Liver (tissue), 3 donors: Measurements from ENCODE around the gene SRC.

Experiments
- EGR1 ChIP-seq, 2 donors: IDR thresholded peaks; 2 replicates each; pipeline ENCODE4 v1.6.1; 2016 to 2018; ENCODE audit warnings: antibody characterized with exemption in 2 of 2, low read depth in 2 of 2
- GABPA ChIP-seq, 2 donors: IDR thresholded peaks in 1 of 2; conservative IDR thresholded peaks in 1 of 2; 2 replicates each; pipeline ENCODE4 v1.6.1; 2016; ENCODE audit warnings: antibody characterized with exemption in 2 of 2, mild to moderate bottlenecking in 1 of 2, moderate library complexity in 1 of 2
- JUND ChIP-seq, 2 donors: IDR thresholded peaks; 2 replicates each; pipeline ENCODE4 v1.6.1; 2016; ENCODE audit warnings: antibody characterized with exemption in 2 of 2
- RAD21 ChIP-seq, 2 donors: IDR thresholded peaks; 2 replicates each; pipeline ENCODE4 v1.6.1; 2016; ENCODE audit warnings: antibody characterized with exemption in 2 of 2, mild to moderate bottlenecking in 2 of 2
- REST ChIP-seq: IDR thresholded peaks from 2 replicates; pipeline ENCODE4 v1.6.1; 2016; ENCODE audit warnings: antibody characterized with exemption, mild to moderate bottlenecking
- RXRA ChIP-seq, 2 donors: IDR thresholded peaks; 2 replicates each; pipeline ENCODE4 v1.6.1; 2017 to 2018; ENCODE audit warnings: antibody characterized with exemption in 2 of 2, mild to moderate bottlenecking in 1 of 2
- SP1 ChIP-seq: IDR thresholded peaks from 2 replicates; pipeline ENCODE4 v1.6.1; 2018; ENCODE audit warnings: antibody characterized with exemption, mild to moderate bottlenecking
- TAF1 ChIP-seq: conservative IDR thresholded peaks from 2 replicates; pipeline ENCODE4 v1.6.1; 2016; ENCODE audit warnings: antibody characterized with exemption, mild to moderate bottlenecking
- YY1 ChIP-seq: IDR thresholded peaks from 2 replicates; pipeline ENCODE4 v1.6.1; 2016; ENCODE audit warnings: antibody characterized with exemption, mild to moderate bottlenecking
- ZBTB33 ChIP-seq: IDR thresholded peaks from 2 replicates; pipeline ENCODE4 v1.6.1; 2016; ENCODE audit warnings: antibody characterized with exemption
- TF ChIP-seq, protein P1 (sequence below): fragments of 150-350 bp; IDR thresholded peaks from 2 replicates; pipeline ENCODE4 v1.5.1; 2017; ENCODE audit warnings: improper control_type of control experiment, low read depth, low read length; ENCODE audit not compliant: missing input control
- TF ChIP-seq, protein P2 (sequence below): IDR thresholded peaks from 2 replicates; pipeline ENCODE4 v1.6.1; 2016; ENCODE audit warnings: antibody characterized with exemption
- TF ChIP-seq, protein P3 (sequence below): IDR thresholded peaks from 2 replicates; pipeline ENCODE4 v1.6.1; 2016; ENCODE audit warnings: antibody characterized with exemption
- donor health status: healthy.
- donor health status: healthy.

GRCh38 chr20:37348792-37349516 lies 3.0 kb downstream of the SRC start:
- TF ChIP-seq, protein P1, sequence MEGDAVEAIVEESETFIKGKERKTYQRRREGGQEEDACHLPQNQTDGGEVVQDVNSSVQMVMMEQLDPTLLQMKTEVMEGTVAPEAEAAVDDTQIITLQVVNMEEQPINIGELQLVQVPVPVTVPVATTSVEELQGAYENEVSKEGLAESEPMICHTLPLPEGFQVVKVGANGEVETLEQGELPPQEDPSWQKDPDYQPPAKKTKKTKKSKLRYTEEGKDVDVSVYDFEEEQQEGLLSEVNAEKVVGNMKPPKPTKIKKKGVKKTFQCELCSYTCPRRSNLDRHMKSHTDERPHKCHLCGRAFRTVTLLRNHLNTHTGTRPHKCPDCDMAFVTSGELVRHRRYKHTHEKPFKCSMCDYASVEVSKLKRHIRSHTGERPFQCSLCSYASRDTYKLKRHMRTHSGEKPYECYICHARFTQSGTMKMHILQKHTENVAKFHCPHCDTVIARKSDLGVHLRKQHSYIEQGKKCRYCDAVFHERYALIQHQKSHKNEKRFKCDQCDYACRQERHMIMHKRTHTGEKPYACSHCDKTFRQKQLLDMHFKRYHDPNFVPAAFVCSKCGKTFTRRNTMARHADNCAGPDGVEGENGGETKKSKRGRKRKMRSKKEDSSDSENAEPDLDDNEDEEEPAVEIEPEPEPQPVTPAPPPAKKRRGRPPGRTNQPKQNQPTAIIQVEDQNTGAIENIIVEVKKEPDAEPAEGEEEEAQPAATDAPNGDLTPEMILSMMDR, result no peak
- TF ChIP-seq RAD21 (IDR thresholded peaks at IDR 0.05) (no peak), ZBTB33 (no peak), TAF1 (no peak), SP1 (no peak), GABPA (IDR thresholded peaks at IDR 0.05 in 1 of 2, conservative IDR thresholded peaks at IDR 0.05 in 1 of 2) (no peak), YY1 (no peak), EGR1 (IDR thresholded peaks at IDR 0.05; ENCODE audit: low read depth in 2 of 2) (no peak), REST (no peak), RXRA (IDR thresholded peaks at IDR 0.05) (no peak), JUND (IDR thresholded peaks at IDR 0.05) (no peak)
- TF ChIP-seq, protein P2, sequence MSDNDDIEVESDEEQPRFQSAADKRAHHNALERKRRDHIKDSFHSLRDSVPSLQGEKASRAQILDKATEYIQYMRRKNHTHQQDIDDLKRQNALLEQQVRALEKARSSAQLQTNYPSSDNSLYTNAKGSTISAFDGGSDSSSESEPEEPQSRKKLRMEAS, result no peak
- TF ChIP-seq, protein P3, sequence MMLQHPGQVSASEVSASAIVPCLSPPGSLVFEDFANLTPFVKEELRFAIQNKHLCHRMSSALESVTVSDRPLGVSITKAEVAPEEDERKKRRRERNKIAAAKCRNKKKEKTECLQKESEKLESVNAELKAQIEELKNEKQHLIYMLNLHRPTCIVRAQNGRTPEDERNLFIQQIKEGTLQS, result no peak
